HG02678 (cell line): ENCODE results near the gene ABCA7.
A peak's percentile ranks its signal among the peaks of the same experiment; 100 is the strongest.

ENCODE experiments used
- ATAC-seq: cut with Tn5 transposase; IDR thresholded peaks from one replicate; pipeline ENCODE4 v1.9.1; 2021; ENCODE audit warnings: mild to moderate bottlenecking, moderate library complexity; ENCODE audit not compliant: unreplicated experiment

Gene ABCA7

DNA sequence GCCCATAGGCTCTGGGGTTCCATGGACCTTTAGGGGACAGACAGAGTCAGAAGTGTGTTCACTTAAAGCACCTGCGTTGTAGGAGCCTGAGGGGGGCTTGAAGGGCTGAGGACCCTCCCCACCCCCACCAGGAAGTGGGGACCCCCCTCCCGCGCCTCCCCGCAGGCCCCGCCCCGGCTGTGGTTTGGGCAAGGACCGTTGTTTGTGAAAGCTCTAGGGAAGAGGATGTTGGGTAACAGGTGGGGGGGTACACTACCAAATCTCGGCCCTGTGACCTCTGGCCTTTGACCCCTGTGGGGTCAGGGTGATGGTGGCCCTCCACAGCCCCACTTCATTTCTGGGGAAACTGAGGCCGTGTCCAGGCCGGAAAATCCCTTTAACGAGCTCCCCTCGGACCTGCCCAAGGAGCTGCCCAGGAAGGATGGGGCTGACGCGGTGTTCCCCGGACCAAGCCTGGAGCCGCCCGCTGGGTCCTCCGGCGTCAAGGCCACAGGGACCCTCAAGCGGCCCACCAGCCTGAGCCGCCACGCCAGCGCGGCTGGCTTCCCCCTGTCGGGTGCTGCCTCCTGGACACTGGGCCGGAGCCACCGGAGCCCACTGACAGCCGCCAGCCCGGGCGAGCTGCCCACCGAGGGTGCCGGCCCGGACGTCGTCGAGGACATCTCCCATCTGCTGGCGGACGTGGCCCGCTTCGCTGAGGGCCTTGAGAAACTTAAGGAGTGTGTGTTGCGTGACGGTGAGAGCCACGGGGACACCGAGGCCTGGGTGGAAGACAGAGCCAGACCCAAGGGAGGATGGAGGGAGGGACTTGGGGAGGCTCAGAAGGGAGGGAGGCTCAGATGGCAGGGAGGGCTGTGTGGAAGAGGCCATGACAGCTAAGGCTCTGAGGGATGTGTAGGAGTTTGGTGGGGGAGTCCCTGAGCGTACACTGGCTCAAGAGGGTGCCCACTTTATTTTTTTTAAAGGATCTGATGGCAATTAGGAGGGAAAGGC is 28.4 kb downstream of the ABCA7 start:
- no peak for ATAC-seq

DNA sequence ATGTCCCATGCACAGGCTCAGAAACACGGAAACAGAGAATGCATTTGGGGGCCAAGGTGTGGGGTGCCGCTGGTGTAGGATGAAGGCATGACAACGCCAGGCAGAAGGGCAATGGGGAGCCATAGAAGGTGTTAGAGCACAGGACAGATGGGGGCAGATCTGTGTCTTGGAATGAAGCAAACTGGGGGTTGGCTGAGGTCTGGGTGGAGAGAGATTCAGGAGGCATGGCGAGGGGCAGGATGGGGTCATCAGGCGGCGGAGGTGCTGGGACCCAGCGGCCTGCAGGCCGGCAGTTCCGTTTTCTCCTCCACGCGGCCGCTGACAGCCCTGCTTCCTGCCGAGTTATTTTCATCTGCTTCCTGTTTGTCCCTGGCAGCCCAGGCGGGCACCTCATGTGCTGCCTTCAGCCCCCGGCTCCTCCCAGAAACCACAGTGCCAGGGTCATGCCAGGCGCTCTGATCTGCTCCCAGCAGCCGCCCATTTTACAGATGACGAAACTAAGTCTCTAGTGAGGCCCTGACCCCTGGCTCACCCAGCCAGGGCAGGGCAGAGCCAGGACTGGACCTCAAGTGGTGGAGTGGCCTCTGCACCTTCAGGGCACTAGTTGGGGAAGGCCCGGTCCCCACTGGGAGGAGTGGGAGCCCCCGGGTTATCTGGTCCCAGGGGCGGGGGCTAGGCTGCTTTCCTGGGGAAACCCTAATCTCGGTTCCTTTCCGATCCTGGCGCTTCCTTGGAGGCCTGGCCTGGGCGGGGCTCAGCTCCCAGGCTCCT is 29.3 kb downstream of the ABCA7 start:
- no peak for ATAC-seq

DNA sequence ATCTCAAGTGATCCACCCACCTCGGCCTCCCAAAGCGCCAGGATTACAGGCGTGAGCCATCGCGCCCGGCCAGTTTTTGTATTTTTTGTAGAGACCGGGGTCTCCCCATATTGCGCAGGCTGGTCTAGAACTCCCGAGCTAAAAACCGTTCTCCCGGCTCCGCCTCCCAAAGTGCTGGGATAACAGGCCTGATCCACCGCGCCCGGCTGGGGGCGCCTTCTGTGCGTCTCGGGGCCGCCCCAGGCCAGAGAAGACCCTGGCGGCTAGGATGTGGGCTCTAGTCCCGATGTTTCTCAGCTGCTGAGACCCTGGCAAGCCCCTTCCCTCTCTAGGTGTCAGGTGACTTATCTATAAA is 30.6 kb downstream of the ABCA7 start:
- ATAC-seq: no peak

DNA sequence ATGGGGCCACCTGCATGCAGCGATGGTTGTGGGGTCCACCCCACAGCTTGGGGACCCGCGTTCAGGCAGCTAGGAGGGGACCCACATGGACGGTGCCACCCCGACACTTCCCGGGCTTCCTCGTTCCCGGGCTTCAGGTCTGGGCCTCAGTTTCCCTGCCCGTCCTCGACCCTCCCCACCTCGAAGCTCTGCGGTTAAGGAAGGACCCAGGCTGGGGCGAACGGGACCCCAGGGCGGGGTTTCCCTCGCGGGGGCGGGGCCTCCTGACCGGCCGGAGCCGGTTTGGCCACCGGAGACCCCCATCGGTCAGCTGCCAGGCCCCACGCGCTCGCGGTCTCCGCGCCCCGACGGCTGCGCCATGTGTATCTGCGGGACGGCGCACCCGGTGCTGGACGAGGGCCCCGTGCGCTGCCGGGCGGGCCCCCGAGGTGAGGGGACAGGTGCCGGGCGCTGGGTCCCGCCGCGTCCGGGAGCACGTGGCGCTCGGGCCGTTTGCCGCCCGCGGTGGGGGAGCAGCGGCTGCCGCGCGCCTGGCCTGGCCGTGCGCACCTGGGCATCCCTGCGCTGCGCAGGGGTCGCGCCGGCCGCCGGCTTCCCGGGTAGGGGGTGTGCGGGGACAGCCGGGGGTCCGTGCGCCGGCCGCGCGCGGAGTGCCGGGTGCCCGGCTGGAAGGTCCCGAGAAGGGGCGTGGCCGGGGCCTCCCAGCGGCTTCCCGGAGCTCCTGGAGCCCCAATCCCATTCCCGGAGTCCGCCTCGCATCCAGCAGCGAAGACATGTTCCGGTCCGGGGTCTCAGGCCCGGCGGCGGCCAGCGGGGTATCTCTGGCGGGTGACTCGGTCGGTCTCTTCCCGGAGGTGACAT is 31.3 kb downstream of the ABCA7 start:
- no peak for ATAC-seq

DNA sequence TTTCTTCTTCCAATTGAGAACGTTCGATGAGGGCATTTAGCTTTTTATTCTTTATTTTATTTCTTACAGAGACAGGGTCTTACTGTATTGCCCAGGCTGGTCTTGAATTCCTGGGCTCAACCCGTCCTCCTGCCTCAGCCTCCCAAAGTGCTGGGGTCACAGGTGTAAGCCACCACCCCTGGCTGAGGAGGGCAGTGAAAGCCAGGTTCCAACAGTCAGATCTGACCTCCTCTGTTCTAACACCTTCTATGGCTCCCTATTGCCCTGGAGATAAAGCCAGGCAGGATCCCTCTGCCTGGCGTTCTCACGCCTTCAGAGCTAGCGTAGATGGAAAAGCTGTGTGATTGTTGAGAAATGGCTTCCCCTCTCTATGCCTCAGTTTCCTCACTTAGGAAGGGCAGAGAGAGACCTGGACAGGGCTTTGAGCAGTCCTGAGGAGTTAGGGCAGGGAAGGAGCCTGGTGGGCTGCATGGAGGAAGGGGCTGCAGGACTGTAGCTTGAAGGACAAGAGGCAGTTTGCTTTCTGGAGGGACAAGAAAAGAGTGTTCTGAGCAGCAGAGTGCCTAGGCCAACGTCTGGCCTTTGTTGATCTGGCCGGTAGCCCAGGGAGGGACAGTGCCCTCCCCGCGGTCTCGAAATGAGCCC is 32.6 kb downstream of the ABCA7 start:
- ATAC-seq: no peak

DNA sequence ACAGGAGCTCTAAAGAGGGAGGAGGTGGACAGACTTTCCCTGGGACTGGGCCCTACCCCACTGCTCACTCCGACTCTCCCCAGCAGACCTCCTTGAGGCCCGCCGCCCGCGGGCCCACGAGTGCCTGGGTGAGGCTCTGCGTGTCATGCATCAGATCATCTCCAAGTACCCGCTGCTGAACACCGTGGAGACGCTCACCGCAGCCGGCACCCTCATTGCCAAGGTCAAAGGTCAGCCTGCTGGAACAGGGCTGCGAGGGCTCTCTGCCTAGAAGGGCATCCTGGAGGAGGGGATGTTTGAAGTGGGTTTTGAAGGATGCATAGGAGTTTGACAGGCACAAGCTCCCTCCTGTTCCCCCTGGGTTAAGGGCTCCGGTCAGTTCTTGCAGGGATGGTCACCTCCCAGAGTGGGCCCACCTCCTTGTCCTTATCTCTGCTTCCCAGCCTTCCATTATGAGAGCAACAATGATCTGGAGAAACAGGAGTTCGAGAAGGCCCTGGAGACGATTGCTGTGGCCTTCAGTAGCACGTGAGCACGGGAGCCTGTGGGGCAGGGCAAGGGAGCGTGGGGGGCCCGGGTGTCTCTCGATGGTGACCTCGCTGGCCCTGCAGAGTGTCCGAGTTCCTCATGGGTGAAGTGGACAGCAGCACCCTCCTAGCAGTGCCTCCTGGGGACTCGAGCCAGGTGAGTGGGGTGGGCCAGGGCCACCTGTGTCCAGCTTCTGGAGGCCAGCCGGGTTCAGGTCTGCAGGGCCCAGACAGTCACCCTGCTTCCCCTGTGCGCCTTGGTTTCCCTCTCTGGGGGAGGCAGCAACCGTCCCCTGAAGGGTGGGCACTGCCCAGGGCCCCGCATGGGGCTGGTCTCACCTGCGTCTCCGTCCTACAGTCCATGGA is 33.4 kb downstream of the ABCA7 start:
- ATAC-seq: no peak

DNA sequence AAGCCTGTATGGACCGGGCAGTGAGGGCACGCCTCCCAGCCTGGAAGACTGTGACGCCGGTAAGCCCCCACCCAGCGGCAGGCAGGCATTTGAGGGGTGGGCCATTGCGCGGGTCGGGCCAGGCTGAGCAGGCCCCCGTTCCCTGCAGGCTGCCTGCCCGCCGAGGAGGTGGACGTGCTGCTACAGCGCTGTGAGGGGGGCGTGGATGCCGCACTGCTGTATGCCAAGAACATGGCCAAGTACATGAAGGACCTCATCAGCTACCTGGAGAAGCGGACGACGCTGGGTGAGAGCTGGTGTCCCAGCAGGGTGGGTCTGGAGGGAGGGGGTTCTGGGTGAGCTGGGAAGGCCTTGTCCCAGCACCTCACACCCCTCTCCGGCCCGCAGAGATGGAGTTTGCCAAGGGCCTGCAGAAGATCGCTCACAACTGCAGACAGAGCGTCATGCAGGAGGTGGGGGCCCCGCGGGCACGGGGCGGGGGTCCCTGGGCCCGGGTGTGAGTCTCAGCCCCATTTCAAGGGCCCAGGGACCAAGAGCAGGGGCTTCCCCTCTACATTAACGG is 34.1 kb downstream of the ABCA7 start:
- no peak for ATAC-seq

DNA sequence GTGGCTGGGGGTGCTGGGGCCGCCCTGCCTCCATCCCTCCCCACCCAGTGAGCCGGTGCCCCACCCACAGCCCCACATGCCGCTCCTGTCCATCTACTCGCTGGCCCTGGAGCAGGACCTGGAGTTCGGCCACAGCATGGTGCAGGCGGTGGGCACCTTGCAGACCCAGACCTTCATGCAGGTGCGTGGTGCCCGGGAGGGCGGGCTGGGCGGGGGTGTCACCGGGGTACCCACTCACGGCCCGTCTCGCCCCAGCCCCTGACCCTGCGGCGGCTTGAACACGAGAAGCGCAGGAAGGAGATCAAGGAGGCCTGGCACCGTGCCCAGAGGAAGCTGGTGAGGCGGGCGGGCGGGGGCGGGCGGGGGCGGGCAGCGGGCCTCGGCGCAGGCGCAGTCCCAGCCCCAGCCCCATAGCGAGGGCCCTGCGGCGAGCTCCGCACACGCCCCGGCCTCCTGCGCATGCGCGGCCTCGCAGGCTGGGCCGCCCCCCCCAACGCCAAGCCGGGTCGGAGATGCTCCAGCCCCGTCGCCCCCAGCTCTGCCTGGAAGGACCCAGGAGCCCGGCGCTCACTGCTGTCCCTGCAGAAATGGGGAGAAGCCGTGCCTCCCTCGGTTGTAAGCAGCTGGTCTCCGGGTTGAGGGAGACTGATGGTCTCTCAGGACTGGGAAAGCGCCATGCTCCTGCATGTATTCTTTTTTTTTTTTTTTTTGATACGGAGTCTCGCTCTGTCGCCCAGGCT is 34.8 kb downstream of the ABCA7 start:
- peak; percentile 45 for ATAC-seq

DNA sequence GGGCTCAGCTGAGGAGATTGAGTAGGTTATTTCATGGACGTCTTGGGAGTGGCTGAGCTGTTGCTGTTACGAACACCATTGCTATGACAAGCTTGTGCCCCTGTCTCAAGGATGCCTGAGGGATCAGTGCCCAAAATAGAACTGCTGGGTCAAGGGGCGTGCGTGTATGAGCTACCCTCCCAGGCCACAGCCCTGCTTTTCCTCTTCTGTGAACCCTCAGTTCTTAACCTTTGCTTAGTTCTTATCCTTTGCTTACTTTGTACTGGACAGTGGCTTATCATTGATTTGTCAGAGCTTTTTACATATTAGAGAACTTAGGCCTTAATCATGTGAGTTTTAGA is 36.1 kb downstream of the ABCA7 start:
- no peak for ATAC-seq

DNA sequence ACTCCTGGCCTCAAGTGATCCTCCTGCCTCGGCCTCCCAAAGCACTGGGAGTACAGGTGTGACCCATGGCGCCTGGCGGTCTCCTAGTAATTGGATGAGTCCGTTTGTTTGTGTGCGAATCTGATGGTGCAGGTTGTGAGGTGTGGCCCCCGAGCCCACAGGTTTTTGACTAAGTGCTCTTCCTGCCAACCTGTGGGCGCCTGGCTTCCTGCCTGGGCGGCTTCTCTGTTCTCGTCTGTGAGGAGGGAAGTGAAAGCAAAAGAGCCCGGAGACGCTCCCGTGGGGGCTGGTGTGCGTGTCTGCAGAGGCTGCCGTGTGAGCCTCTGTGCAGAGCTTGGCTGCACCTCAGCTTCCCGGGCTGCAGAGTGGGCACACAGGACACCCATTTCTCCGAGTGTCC is 37.0 kb downstream of the ABCA7 start:
- ATAC-seq: peak; percentile 61

DNA sequence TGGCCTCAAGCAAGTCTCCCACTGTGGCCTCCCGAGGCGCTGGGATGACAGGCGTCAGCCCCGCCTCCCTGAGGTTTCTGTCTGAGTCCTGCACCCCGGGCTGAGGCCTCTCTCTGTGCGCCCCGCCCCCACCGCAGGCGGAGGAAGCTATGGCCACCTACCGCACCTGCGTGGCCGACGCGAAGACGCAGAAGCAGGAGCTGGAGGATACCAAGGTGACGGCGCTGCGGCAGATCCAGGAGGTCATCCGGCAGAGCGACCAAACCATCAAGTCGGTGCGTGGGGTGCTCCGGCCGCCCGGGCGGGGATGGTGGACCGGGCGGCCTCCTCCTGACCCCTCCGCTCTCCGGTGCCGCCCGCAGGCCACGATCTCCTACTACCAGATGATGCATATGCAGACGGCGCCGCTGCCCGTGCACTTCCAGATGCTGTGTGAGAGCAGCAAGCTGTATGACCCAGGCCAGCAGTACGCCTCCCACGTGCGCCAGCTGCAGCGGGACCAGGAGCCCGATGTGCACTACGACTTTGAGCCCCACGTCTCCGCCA is 39.7 kb downstream of the ABCA7 start:
- no peak for ATAC-seq

DNA sequence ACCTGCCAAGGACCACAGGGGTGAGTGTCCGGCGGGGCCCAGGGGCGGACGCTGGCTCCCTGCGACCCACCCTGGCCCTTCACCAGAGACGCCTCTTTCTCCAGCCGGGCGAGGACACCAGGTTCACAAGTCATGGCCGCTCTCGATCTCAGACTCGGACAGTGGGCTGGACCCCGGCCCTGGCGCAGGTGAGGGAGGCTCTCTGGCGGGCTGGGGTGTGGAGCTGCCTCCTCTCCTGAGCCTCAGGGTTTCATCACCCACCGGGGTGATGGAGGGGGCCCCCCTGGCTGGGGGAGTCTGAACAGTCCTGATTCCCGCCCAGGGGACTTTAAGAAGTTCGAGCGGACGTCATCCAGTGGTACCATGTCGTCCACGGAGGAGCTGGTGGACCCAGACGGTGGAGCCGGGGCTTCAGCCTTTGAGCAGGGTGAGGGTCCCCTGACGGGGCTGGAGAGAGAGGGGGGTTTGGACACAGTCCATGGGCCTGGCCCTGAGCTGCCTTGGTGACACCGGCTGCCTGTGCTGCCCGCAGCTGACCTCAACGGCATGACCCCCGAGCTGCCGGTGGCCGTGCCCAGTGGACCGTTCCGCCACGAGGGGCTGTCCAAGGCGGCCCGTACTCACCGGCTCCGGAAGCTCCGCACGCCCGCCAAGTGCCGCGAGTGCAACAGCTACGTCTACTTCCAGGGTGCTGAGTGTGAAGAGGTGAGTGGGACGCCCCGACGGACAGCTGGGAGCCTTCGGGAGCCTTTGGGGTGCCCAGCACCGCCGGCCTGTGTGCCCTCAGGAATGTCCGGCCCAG is 40.7 kb downstream of the ABCA7 start:
- no peak for ATAC-seq

DNA sequence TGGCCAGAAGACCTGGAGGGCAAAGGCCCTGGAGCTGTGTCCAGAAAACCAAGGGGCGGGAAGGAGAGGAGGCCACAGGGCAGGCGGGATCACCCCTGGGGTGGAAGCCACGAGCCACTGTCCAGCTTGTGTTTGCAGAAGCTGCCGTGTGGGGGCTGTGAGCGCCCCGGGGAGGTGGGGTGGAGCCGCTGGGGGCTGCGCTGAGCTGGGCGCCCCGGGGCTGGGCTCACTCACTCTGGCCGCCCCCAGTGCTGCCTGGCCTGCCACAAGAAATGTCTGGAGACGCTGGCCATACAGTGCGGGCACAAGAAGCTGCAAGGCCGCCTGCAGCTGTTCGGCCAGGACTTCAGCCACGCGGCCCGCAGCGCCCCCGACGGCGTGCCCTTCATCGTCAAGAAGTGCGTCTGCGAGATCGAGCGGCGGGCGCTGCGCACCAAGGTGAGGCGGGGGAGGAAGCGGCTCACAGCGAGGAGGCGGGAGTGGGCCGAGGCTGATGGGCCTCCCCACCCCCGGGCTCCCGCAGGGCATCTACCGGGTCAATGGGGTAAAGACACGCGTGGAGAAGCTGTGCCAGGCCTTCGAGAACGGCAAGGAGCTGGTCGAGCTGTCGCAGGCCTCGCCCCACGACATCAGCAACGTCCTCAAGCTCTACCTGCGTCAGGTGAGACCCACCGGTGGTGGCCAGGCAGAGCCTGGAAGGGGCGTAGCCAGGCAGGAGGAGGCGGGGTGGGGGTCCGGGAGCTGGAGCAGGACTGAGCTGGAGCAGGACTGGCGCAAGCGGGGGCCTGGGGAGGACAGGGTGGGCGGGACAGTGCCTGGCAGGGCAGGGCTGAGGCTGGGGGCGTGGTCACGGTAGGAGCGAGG is 41.6 kb downstream of the ABCA7 start:
- no peak for ATAC-seq

DNA sequence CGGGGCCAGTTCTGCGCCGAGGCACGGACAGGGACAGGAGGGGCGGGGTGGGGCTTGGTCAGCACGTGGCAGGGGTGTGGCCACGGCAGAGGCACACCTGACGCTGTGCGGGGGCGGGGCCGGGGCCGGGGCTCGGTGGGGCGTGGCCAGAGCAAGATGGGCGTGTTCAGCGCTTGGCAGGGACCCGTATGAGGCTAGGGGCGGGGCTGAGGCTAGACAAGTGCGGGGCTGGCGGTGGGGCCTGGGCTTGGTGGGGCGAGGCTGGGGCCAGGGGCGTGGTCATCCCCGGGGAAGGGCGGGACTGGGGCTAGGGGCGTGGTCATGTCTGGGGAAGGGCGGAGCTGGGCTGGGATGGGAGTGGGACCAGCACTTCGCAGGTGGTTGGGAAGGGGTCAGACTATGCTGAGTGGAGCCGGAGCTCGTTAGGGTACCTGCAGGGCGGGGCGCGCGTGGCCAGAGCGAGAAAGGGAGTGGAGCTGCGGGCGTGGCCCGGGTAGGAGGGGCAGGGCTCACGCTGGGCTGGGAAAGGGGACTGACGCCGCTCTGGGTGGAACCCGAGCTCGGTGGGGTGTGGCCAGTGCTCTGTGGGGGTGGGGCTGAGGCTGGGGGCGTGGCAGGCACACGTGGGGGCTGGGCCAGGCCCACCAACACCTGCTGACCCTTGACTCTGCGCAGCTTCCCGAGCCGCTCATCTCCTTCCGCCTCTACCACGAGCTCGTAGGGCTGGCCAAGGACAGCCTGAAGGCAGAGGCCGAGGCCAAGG is 42.4 kb downstream of the ABCA7 start:
- no peak for ATAC-seq

DNA sequence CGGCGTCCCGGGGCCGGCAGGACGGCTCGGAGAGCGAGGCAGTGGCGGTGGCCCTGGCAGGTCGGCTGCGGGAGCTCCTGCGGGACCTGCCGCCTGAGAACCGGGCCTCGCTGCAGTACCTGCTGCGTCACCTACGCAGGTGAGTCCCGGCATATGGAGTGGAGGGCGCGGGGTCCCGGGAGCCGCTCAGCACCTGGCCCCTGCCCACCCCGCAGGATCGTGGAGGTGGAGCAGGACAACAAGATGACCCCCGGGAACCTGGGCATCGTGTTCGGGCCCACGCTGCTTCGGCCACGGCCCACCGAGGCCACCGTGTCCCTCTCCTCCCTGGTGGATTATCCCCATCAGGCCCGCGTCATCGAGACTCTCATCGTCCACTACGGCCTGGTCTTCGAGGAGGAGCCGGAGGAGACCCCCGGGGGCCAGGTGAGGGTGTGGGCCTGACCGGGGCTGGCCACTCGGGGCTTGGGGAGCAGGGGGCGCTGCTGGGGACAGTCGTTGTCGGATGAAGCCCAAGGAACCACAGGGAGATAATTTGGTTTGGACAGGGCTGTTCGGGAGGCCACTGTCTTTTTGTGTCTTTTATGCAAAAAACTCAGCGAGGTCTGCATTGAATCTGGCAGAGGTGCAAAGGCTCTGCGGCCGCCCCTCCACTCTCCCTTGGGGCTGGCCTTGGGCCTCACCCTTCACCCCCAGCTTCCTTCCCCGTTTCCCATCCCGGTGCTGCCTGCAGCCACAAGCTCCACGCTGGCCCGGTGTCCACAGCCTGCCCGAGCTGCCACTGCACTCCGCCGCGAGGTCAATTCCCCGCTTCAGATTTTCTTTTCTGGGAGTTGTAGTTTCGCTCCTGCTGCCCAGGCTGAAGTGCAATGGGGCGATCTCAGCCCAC is 43.3 kb downstream of the ABCA7 start:
- ATAC-seq: no peak
